IMR-90 (cell line): ENCODE data around the gene ARHGEF6. TPM values are rescaled to one million over a fixed set of nuclear protein-coding genes. Genes with fewer than 3 reads are reported as not detected.

Experiments
- ATAC-seq: fragments of 200-7000 bp; cut with Tn5 transposase; 2 replicates; pipeline ENCODE4 v1.9.1; 2020; ENCODE audit warnings: low read depth, mild to moderate bottlenecking, moderate library complexity
- BruUV-seq: library from RNA; stranded (reverse); fragments of 400-500 nt; replicated peaks from 2 replicates; lab custom pipeline; 2021; lab: Mats Ljungman, UMichigan
- CTCF ChIA-PET: fragments of 300-600 bp; formaldehyde crosslinking; extraction: SDS; loops from one replicate; lab custom pipeline; 2021; ENCODE audit warnings: antibody characterized with exemption; lab: Yijun Ruan, JAX
- POLR2A ChIA-PET: fragments of 300-600 bp; sonication (Branson Sonifier 250); formaldehyde crosslinking; loops from one replicate; lab custom pipeline; 2022; ENCODE audit warnings: antibody characterized with exemption; ENCODE audit not compliant: unreplicated experiment; lab: Charles Lee
- DNase-seq: peaks from one replicate; pipeline ENCODE4 v3.0.0; 2013
- H2AFZ ChIP-seq: replicated peaks from 2 replicates; pipeline ENCODE3; 2013; ENCODE audit warnings: low read length, mild to moderate bottlenecking; ENCODE audit not compliant: poor library complexity
- H2AK5ac ChIP-seq: 2 replicates; pipeline ENCODE4 v1.6.1; 2013; ENCODE audit warnings: low read depth, low read length, inconsistent platforms
- H2AK9ac ChIP-seq: replicated peaks from 2 replicates; pipeline ENCODE3; 2013; ENCODE audit warnings: mild to moderate bottlenecking, low read depth, low read length, moderate library complexity; ENCODE audit not compliant: poor library complexity
- H2BK120ac ChIP-seq: 2 replicates; pipeline ENCODE4 v1.6.1; 2013; ENCODE audit warnings: low read depth, low read length, inconsistent platforms
- H2BK15ac ChIP-seq: 3 replicates; pipeline ENCODE4 v1.6.1; 2013; ENCODE audit warnings: low read depth, low read length, inconsistent platforms
- H2BK20ac ChIP-seq: 2 replicates; pipeline ENCODE4 v1.6.1; 2013; ENCODE audit warnings: low read depth, mild to moderate bottlenecking, inconsistent platforms, low read length, moderate library complexity
- H2BK5ac ChIP-seq: 2 replicates; pipeline ENCODE4 v1.6.1; 2013; ENCODE audit warnings: mild to moderate bottlenecking, low read depth, low read length, inconsistent platforms; ENCODE audit not compliant: poor library complexity, severe bottlenecking
- H3K14ac ChIP-seq: replicated peaks from 2 replicates; pipeline ENCODE4 v1.6.1; 2013; ENCODE audit warnings: low read depth, low read length, inconsistent platforms
- H3K18ac ChIP-seq: 2 replicates; pipeline ENCODE4 v1.6.1; 2013; ENCODE audit warnings: low read depth, low read length, control low read depth
- H3K23ac ChIP-seq: 2 replicates; pipeline ENCODE4 v1.6.1; 2013; ENCODE audit warnings: low read depth, low read length, inconsistent platforms
- H3K27ac ChIP-seq: 2 replicates; pipeline ENCODE4 v1.5.1; 2013; ENCODE audit warnings: mild to moderate bottlenecking, control low read depth, low read length; ENCODE audit not compliant: insufficient read depth
- H3K27me3 ChIP-seq: 2 replicates; pipeline ENCODE4 v1.6.1; 2013; ENCODE audit warnings: low read length; ENCODE audit not compliant: control insufficient read depth, insufficient read depth
- H3K36me3 ChIP-seq: 2 replicates; pipeline ENCODE4 v1.6.1; 2013; ENCODE audit warnings: low read length, mixed read lengths; ENCODE audit not compliant: control insufficient read depth, insufficient read depth
- H3K4ac ChIP-seq: 2 replicates; pipeline ENCODE4 v1.6.1; 2013; ENCODE audit warnings: low read depth, low read length, inconsistent platforms
- H3K4me1 ChIP-seq: 2 replicates; pipeline ENCODE4 v1.6.1; 2013; ENCODE audit warnings: low read length, mixed read lengths; ENCODE audit not compliant: control insufficient read depth, insufficient read depth
- H3K4me2 ChIP-seq: 2 replicates; pipeline ENCODE4 v1.6.1; 2013; ENCODE audit warnings: low read depth, mild to moderate bottlenecking, control low read depth, low read length, moderate library complexity
- H3K4me3 ChIP-seq: 2 replicates; pipeline ENCODE4 v1.5.1; 2013; ENCODE audit warnings: low read depth, mild to moderate bottlenecking, control low read depth, low read length, moderate library complexity; ENCODE audit not compliant: insufficient read depth
- H3K56ac ChIP-seq: 2 replicates; pipeline ENCODE4 v1.6.1; 2013; ENCODE audit warnings: low read length, inconsistent platforms; ENCODE audit not compliant: insufficient read depth; ENCODE audit errors: extremely low read depth
- H3K79me1 ChIP-seq, 2 experiments: 2 replicates each; pipeline ENCODE4 v1.6.1; 2013; ENCODE audit warnings: low read length in 2 of 2, inconsistent platforms in 1 of 2, low read depth in 1 of 2
- H3K9ac ChIP-seq: 2 replicates; pipeline ENCODE4 v1.6.1; 2013; ENCODE audit warnings: low read depth, low read length, control low read depth
- H3K9me1 ChIP-seq: 2 replicates; pipeline ENCODE4 v1.6.1; 2013; ENCODE audit warnings: low read length, inconsistent platforms; ENCODE audit not compliant: insufficient read depth
- H3K9me3 ChIP-seq: 2 replicates; pipeline ENCODE4 v1.6.1; 2013; ENCODE audit warnings: low read length; ENCODE audit not compliant: control insufficient read depth, insufficient read depth
- H4K20me1 ChIP-seq: 2 replicates; pipeline ENCODE4 v1.6.1; 2013; ENCODE audit warnings: low read length, inconsistent platforms; ENCODE audit not compliant: insufficient read depth
- H4K5ac ChIP-seq: 2 replicates; pipeline ENCODE4 v1.6.1; 2013; ENCODE audit warnings: mild to moderate bottlenecking, low read depth, low read length, control low read depth
- H4K8ac ChIP-seq, 2 experiments: 2 replicates each; pipeline ENCODE4 v1.6.1; 2013; ENCODE audit warnings: low read depth in 2 of 2, low read length in 2 of 2, control low read depth in 1 of 2, inconsistent platforms in 1 of 2
- H4K91ac ChIP-seq: 2 replicates; pipeline ENCODE4 v1.6.1; 2013; ENCODE audit warnings: low read depth, low read length, inconsistent platforms; ENCODE audit not compliant: insufficient read depth
- BHLHE40 ChIP-seq: fragments of 150-350 bp; IDR thresholded peaks from 2 replicates; pipeline ENCODE4 v1.6.1; 2016; ENCODE audit warnings: mild to moderate bottlenecking, low read depth, low read length
- CEBPB ChIP-seq: IDR thresholded peaks from 2 replicates; pipeline ENCODE4 v1.6.1; 2012; ENCODE audit warnings: low read depth, low read length, improper control_type of control experiment
- CHD1 ChIP-seq: IDR thresholded peaks from 2 replicates; pipeline ENCODE4 v1.6.1; 2012; ENCODE audit warnings: low read depth, low read length, improper control_type of control experiment
- FOS ChIP-seq: fragments of 150-350 bp; IDR thresholded peaks from 2 replicates; pipeline ENCODE4 v1.6.1; 2016; ENCODE audit warnings: low read depth, low read length
- MAFK ChIP-seq: IDR thresholded peaks from 2 replicates; pipeline ENCODE4 v1.6.1; 2012; ENCODE audit warnings: low read depth, low read length, improper control_type of control experiment
- MAZ ChIP-seq: IDR thresholded peaks from 2 replicates; pipeline ENCODE4 v1.6.1; 2012; ENCODE audit warnings: low read depth, mild to moderate bottlenecking, low read length, improper control_type of control experiment, moderate library complexity, borderline replicate concordance
- MXI1 ChIP-seq: IDR thresholded peaks from 2 replicates; pipeline ENCODE4 v1.6.1; 2012; ENCODE audit warnings: low read depth, mild to moderate bottlenecking, low read length, moderate library complexity, borderline replicate concordance
- NFE2L2 ChIP-seq: fragments of 150-350 bp; IDR thresholded peaks from 2 replicates; pipeline ENCODE4 v1.6.1; 2016; ENCODE audit warnings: low read depth, mild to moderate bottlenecking, low read length
- POLR2A ChIP-seq: IDR thresholded peaks from 2 replicates; pipeline ENCODE4 v1.6.1; 2012; ENCODE audit warnings: mild to moderate bottlenecking, low read depth, low read length
- RAD21 ChIP-seq: IDR thresholded peaks from 2 replicates; pipeline ENCODE4 v1.6.1; 2012; ENCODE audit warnings: low read length, improper control_type of control experiment
- RCOR1 ChIP-seq: IDR thresholded peaks from 2 replicates; pipeline ENCODE4 v1.6.1; 2012; ENCODE audit warnings: mild to moderate bottlenecking, low read length, improper control_type of control experiment; ENCODE audit not compliant: insufficient replicate concordance
- RFX5 ChIP-seq: IDR thresholded peaks from 2 replicates; pipeline ENCODE4 v1.8.0; 2012; ENCODE audit warnings: low read depth, mild to moderate bottlenecking, low read length, moderate library complexity
- SMC3 ChIP-seq: fragments of 150-350 bp; IDR thresholded peaks from 2 replicates; pipeline ENCODE4 v1.6.1; 2016; ENCODE audit warnings: low read depth, mild to moderate bottlenecking, antibody characterized with exemption, low read length, moderate library complexity
- WGBS, 2 experiments: methylation state at CpG; one replicate each; pipeline versions ENCODE4 v1.1.5 to v1.1.7; 2013; ENCODE audit warnings: missing lambda C conversion rate in 2 of 2; ENCODE audit not compliant: insufficient read length in 1 of 2; ENCODE audit errors: extremely low coverage in 2 of 2; 5-methylcytosine and 5-hydroxymethylcytosine counted together
- dilution Hi-C: fragments of 300-500 bp; cut with HindIII; formaldehyde crosslinking; loops from one replicate; pipeline ENCODE4 v1.14.3; 2018; ENCODE audit warnings: low sequenced_read_pairs; ENCODE audit not compliant: unreplicated experiment
- in situ Hi-C: fragments of 300-500 bp; cut with MboI; formaldehyde crosslinking; loops from 3 replicates; pipeline ENCODE4 v1.14.3; 2019; ENCODE audit warnings: low sequenced_read_pairs, inconsistent platforms, mixed read lengths
- intact Hi-C: fragments of 100-400 bp; cut with micrococcal nuclease; formaldehyde crosslinking; loops from 2 replicates; pipeline ENCODE4 v1.10.0; 2022
- polyA plus RNA-seq, 3 experiments: library from polyadenylated mRNA; depleted of rRNA; stranded (reverse); fragments of >200 nt; gene quantifications; 2 replicates each; pipeline ENCODE4 v1.2.3, GENCODE V29; 2012; ENCODE audit warnings: low replicate concordance in 1 of 3
- total RNA-seq: library from RNA; depleted of rRNA; stranded (reverse); fragments of >200 nt; gene quantifications from 2 replicates; pipeline ENCODE4 v1.2.3, GENCODE V29; 2012
- TF ChIP-seq, protein P1 (sequence below): fragments of 150-350 bp; IDR thresholded peaks from 2 replicates; pipeline ENCODE4 v1.6.1; 2016; ENCODE audit warnings: low read depth, mild to moderate bottlenecking, low read length, moderate library complexity, borderline replicate concordance
- TF ChIP-seq, protein P2 (sequence below): fragments of 150-350 bp; IDR thresholded peaks from 2 replicates; pipeline ENCODE4 v1.6.1; 2017; ENCODE audit warnings: mild to moderate bottlenecking, antibody characterized with exemption, low read length, low read depth
- TF ChIP-seq, protein P3 (sequence below): conservative IDR thresholded peaks from 2 replicates; pipeline ENCODE4 v1.5.1; 2012; ENCODE audit warnings: mild to moderate bottlenecking, low read depth, low read length, improper control_type of control experiment

Gene ARHGEF6
- total and polyA plus RNA-seq, 2 of the 4 experiments (the other 2 are of a cell fraction): 2.1 to 2.7 TPM

DNA sequence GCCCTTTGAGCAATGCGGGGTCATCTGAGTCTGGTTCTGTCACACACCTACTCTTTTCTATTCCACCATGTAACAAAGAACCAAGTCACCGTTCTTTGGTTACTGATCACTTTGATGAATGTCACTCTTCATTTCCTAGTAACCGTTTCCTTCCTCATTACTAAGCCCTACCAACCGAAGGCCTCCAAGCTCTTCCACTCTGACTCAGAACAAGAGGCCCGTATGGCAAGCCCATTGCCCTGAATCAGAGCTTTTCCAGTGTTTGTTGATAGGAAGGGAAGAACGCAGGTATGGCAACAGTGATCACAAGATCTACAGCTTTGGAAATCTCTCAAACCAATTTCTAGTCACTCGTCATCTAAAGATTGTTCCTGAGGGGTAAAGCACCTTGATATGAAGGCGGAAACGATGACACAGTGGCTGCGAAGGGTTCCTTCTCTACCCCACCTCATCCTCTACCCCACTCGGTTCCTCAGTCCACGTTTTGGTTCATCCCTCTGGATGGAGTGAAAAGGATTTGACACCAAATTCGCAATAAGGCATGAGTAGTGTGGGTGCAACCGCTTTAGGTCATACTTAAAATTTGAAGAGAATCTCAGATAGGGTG is 160.7 kb downstream of the ARHGEF6 start:
- CTCF ChIA-PET: no interaction called here
- POLR2A ChIA-PET: no interaction called here
- H2AK5ac ChIP-seq: no peak overlapping the region
- no peak overlapping the region for H4K91ac ChIP-seq
- H4K20me1 ChIP-seq: no peaks in the 10 kb centered on the region
- no peaks in the 10 kb centered on the region for H3K9me1 ChIP-seq
- H2BK5ac ChIP-seq: no peak overlapping the region
- no peak overlapping the region for H3K4ac ChIP-seq
- BruUV-seq: no TSS peak
- no peaks in the 10 kb centered on the region for H3K79me1 ChIP-seq
- H3K27me3 ChIP-seq: no peaks in the 10 kb centered on the region
- H3K14ac ChIP-seq: no peak overlapping the region
- ATAC-seq: no peak
- intact Hi-C loops: no loop called here
- H3K56ac ChIP-seq: no peak overlapping the region
- no peak overlapping the region for H2AFZ ChIP-seq
- H3K9me3 ChIP-seq: no peaks in the 10 kb centered on the region
- no peak overlapping the region for H3K4me3 ChIP-seq
- no peak overlapping the region for H2BK20ac ChIP-seq
- H4K8ac ChIP-seq: no peak overlapping the region
- H2BK120ac ChIP-seq: no peak overlapping the region
- no peak overlapping the region for H4K5ac ChIP-seq
- H3K4me1 ChIP-seq: no peaks in the 10 kb centered on the region
- H3K9ac ChIP-seq: no peak overlapping the region
- H2BK15ac ChIP-seq: no peak overlapping the region
- no peak overlapping the region for H3K27ac ChIP-seq
- no CpG with 5 or more reads among the region's 14 CpGs for WGBS, 2 experiments
- H3K4me2 ChIP-seq: no peak overlapping the region
- TF ChIP-seq RCOR1: no peak
- TF ChIP-seq, protein P1, sequence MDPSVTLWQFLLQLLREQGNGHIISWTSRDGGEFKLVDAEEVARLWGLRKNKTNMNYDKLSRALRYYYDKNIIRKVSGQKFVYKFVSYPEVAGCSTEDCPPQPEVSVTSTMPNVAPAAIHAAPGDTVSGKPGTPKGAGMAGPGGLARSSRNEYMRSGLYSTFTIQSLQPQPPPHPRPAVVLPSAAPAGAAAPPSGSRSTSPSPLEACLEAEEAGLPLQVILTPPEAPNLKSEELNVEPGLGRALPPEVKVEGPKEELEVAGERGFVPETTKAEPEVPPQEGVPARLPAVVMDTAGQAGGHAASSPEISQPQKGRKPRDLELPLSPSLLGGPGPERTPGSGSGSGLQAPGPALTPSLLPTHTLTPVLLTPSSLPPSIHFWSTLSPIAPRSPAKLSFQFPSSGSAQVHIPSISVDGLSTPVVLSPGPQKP: no peak
- TF ChIP-seq MXI1: no peak
- TF ChIP-seq CEBPB: no peak
- no peak for TF ChIP-seq BHLHE40
- TF ChIP-seq CHD1: no peak
- TF ChIP-seq MAZ: no peak
- TF ChIP-seq, protein P2, sequence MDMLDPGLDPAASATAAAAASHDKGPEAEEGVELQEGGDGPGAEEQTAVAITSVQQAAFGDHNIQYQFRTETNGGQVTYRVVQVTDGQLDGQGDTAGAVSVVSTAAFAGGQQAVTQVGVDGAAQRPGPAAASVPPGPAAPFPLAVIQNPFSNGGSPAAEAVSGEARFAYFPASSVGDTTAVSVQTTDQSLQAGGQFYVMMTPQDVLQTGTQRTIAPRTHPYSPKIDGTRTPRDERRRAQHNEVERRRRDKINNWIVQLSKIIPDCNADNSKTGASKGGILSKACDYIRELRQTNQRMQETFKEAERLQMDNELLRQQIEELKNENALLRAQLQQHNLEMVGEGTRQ: no peak
- TF ChIP-seq MAFK: no peak
- no peak for TF ChIP-seq SMC3
- no peak for TF ChIP-seq POLR2A
- TF ChIP-seq RFX5: no peak
- no peak for TF ChIP-seq RAD21
- TF ChIP-seq, protein P3, sequence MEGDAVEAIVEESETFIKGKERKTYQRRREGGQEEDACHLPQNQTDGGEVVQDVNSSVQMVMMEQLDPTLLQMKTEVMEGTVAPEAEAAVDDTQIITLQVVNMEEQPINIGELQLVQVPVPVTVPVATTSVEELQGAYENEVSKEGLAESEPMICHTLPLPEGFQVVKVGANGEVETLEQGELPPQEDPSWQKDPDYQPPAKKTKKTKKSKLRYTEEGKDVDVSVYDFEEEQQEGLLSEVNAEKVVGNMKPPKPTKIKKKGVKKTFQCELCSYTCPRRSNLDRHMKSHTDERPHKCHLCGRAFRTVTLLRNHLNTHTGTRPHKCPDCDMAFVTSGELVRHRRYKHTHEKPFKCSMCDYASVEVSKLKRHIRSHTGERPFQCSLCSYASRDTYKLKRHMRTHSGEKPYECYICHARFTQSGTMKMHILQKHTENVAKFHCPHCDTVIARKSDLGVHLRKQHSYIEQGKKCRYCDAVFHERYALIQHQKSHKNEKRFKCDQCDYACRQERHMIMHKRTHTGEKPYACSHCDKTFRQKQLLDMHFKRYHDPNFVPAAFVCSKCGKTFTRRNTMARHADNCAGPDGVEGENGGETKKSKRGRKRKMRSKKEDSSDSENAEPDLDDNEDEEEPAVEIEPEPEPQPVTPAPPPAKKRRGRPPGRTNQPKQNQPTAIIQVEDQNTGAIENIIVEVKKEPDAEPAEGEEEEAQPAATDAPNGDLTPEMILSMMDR: no peak
- TF ChIP-seq FOS: no peak
- no peak for TF ChIP-seq NFE2L2
- H3K18ac ChIP-seq: no peak overlapping the region
- dilution Hi-C loops: no loop called here
- no peak for DNase-seq
- no peak overlapping the region for H3K23ac ChIP-seq
- no peak overlapping the region for H2AK9ac ChIP-seq
- in situ Hi-C loops: no loop called here
- no peaks in the 10 kb centered on the region for H3K36me3 ChIP-seq
